GM23338 (cell line): Measurements from ENCODE around the gene STRBP. TPM values are rescaled to one million over a fixed set of nuclear protein-coding genes. Genes with fewer than 3 reads are reported as not detected.

Experiments used
- ATAC-seq: fragments of 200-7000 bp; cut with Tn5 transposase; 3 replicates; pipeline ENCODE4 v1.9.1; 2020
- DNase-seq: peaks from one replicate; pipeline ENCODE4 v3.0.0-alpha.2; 2015; ENCODE audit warnings: low spot score
- H2AFZ ChIP-seq: fragments of 200-600 bp; sonication (generic); 2 replicates; pipeline ENCODE4 v1.8.0; 2016; ENCODE audit warnings: antibody characterized with exemption, mild to moderate bottlenecking, moderate library complexity
- H3F3A ChIP-seq: fragments of 200-600 bp; sonication (generic); replicated peaks from 2 replicates; pipeline ENCODE4 v1.8.0; 2017; ENCODE audit warnings: antibody characterized with exemption, mixed run types, low read depth
- H3K27ac ChIP-seq: fragments of 200-600 bp; sonication (generic); 2 replicates; pipeline ENCODE4 v1.6.1; 2016; ENCODE audit warnings: low read depth
- H3K27me3 ChIP-seq: fragments of 200-600 bp; sonication (generic); 2 replicates; pipeline ENCODE4 v1.8.0; 2016; ENCODE audit warnings: mild to moderate bottlenecking, mixed run types, moderate library complexity; ENCODE audit not compliant: insufficient read depth
- H3K36me3 ChIP-seq: fragments of 200-600 bp; sonication (generic); 2 replicates; pipeline ENCODE4 v1.8.0; 2016; ENCODE audit warnings: mild to moderate bottlenecking; ENCODE audit not compliant: insufficient read depth
- H3K4me1 ChIP-seq: fragments of 200-600 bp; sonication (generic); 2 replicates; pipeline ENCODE4 v1.8.0; 2016; ENCODE audit warnings: mild to moderate bottlenecking, moderate library complexity; ENCODE audit not compliant: insufficient read depth
- H3K4me2 ChIP-seq: fragments of 200-600 bp; sonication (generic); 2 replicates; pipeline ENCODE4 v1.7.1; 2017; ENCODE audit warnings: mixed run types
- H3K4me3 ChIP-seq: fragments of 200-600 bp; sonication (generic); 2 replicates; pipeline ENCODE4 v1.6.1; 2016; ENCODE audit warnings: mixed run types
- H3K79me2 ChIP-seq: fragments of 200-600 bp; sonication (generic); replicated peaks from 2 replicates; pipeline ENCODE4 v1.8.0; 2017; ENCODE audit warnings: mild to moderate bottlenecking; ENCODE audit not compliant: insufficient read depth
- H3K9me2 ChIP-seq: fragments of 200-600 bp; sonication (generic); 2 replicates; pipeline ENCODE4 v1.8.0; 2017; ENCODE audit not compliant: insufficient read depth
- H4K20me1 ChIP-seq: fragments of 200-600 bp; sonication (generic); replicated peaks from 2 replicates; pipeline ENCODE4 v1.8.0; 2017; ENCODE audit warnings: mild to moderate bottlenecking; ENCODE audit not compliant: insufficient read depth
- H3K27ac Mint-ChIP-seq: 2 replicates; pipeline ENCODE4 v1.8.0; 2020; ENCODE audit warnings: inconsistent platforms, mild to moderate bottlenecking, moderate library complexity, mixed read lengths
- H3K27me3 Mint-ChIP-seq: 3 replicates; pipeline ENCODE4 v1.8.0; 2022; ENCODE audit warnings: low read depth, mild to moderate bottlenecking, moderate library complexity, mixed read lengths, inconsistent platforms; ENCODE audit not compliant: insufficient read depth, poor library complexity
- H3K36me3 Mint-ChIP-seq: 3 replicates; pipeline ENCODE4 v1.8.0; 2021; ENCODE audit warnings: low read depth, mild to moderate bottlenecking, inconsistent platforms, moderate library complexity, mixed read lengths
- H3K4me1 Mint-ChIP-seq: 3 replicates; pipeline ENCODE4 v1.8.0; 2020; ENCODE audit warnings: mild to moderate bottlenecking, inconsistent platforms, mixed read lengths
- H3K4me3 Mint-ChIP-seq: 3 replicates; pipeline ENCODE4 v1.8.0; 2021; ENCODE audit warnings: moderate library complexity, mild to moderate bottlenecking, inconsistent platforms, mixed read lengths
- H3K9me3 Mint-ChIP-seq: 3 replicates; pipeline ENCODE4 v1.8.0; 2020; ENCODE audit warnings: moderate library complexity, mild to moderate bottlenecking, inconsistent platforms, mixed read lengths
- CREB1 ChIP-seq: fragments of 250-450 bp; sonication (Bioruptor Pico); IDR thresholded peaks from 2 replicates; pipeline ENCODE4 v1.5.0; 2020; ENCODE audit warnings: low read depth, mild to moderate bottlenecking, moderate library complexity
- CTCF ChIP-seq, 2 experiments: fragments of 200-600 bp in 1 of 2; sonication (generic) in 1 of 2; conservative IDR thresholded peaks; 2 replicates each; pipeline versions ENCODE4 v1.5.1 to v1.6.1; 2016 to 2017; ENCODE audit warnings: antibody characterized with exemption in 2 of 2, low read depth in 2 of 2, mild to moderate bottlenecking in 2 of 2, moderate library complexity in 1 of 2
- EZH2 ChIP-seq: fragments of 200-600 bp; sonication (generic); IDR thresholded peaks from one replicate; pipeline ENCODE4 v1.8.0; 2017; ENCODE audit warnings: antibody characterized with exemption, mild to moderate bottlenecking, low read depth; ENCODE audit not compliant: unreplicated experiment
- EZH2phosphoT487 ChIP-seq: fragments of 200-600 bp; sonication (generic); IDR thresholded peaks from one replicate; pipeline ENCODE4 v1.8.1; 2018; ENCODE audit warnings: antibody characterized with exemption; ENCODE audit not compliant: unreplicated experiment
- JUNB ChIP-seq: IDR thresholded peaks from one replicate; pipeline ENCODE4 v1.6.1; 2016; ENCODE audit warnings: antibody characterized with exemption; ENCODE audit not compliant: unreplicated experiment
- NANOG ChIP-seq: IDR thresholded peaks from 2 replicates; pipeline ENCODE4 v1.6.1; 2016; ENCODE audit warnings: antibody characterized with exemption, borderline replicate concordance
- POLR2AphosphoS5 ChIP-seq: IDR thresholded peaks from 2 replicates; pipeline ENCODE4 v1.6.1; 2016; ENCODE audit warnings: antibody characterized with exemption, low read depth
- ZNF114 ChIP-seq: fragments of 250-450 bp; sonication (Bioruptor Pico); IDR thresholded peaks from 2 replicates; pipeline ENCODE4 v1.5.0; 2020; ENCODE audit warnings: mild to moderate bottlenecking, moderate library complexity
- ZNF331 ChIP-seq: fragments of 250-450 bp; sonication (Bioruptor Pico); IDR thresholded peaks from 2 replicates; pipeline ENCODE4 v1.5.0; 2020; ENCODE audit warnings: low read depth, mild to moderate bottlenecking, moderate library complexity
- ZNF462 ChIP-seq: fragments of 250-450 bp; sonication (Bioruptor Pico); IDR thresholded peaks from 2 replicates; pipeline ENCODE4 v1.5.0; 2020; ENCODE audit warnings: mild to moderate bottlenecking, moderate library complexity
- polyA plus RNA-seq: library from polyadenylated mRNA; unstranded; fragments of >200 nt; fragmentation: Nextera tagmentation; extraction: Ambion mirVana; gene quantifications from 2 replicates; pipeline ENCODE4 v1.2.1, GENCODE V29; 2016
- total RNA-seq: library from RNA; depleted of rRNA; stranded (reverse); fragments of >200 nt; shearing (Covaris generic); gene quantifications from 2 replicates; pipeline ENCODE4 v1.2.3, GENCODE V29; 2014

STRBP gene
- total and polyA plus RNA-seq, 2 experiments from 2014 or later: 80.5 to 116 TPM

- TF ChIP-seq ZNF462 (no peak), CTCF (conservative IDR thresholded peaks at IDR 0.05; ENCODE audit: low read depth in 2 of 2) (no peak)
Measured at GRCh38 chr9:123231421-123231820, 37.0 kb downstream of the STRBP start (continued).

GRCh38 chr9:123228967-123229366 lies 39.4 kb downstream of the STRBP start:
- no peak for TF ChIP-seq EZH2
- TF ChIP-seq NANOG: no peak
- no peak for TF ChIP-seq ZNF331 (CRISPR knock-in tag)
- TF ChIP-seq POLR2AphosphoS5: no peak
- TF ChIP-seq ZNF114: no peak
- no peak for TF ChIP-seq CTCF (conservative IDR thresholded peaks at IDR 0.05; ENCODE audit: low read depth in 2 of 2)
- no peak for TF ChIP-seq EZH2phosphoT487
- no peak for TF ChIP-seq CREB1 (CRISPR knock-in tag)
- TF ChIP-seq JUNB: no peak
- H3K4me3 ChIP-seq: no peak overlapping the region
- H3K27me3 ChIP-seq: no peaks in the 10 kb centered on the region
- H3K79me2 ChIP-seq: peaks cover 76% of the 10 kb centered on the region
- Mint-ChIP-seq H3K27ac (no peak overlapping the region), H3K36me3 (no peaks in the 10 kb centered on the region), H3K27me3 (no peaks in the 10 kb centered on the region), H3K4me3 (no peak overlapping the region), H3K9me3 (no peaks in the 10 kb centered on the region), H3K4me1 (peaks cover 36% of the 10 kb centered on the region)
- H3K9me2 ChIP-seq: no peaks in the 10 kb centered on the region
- H3F3A ChIP-seq: no peaks in the 10 kb centered on the region
- H2AFZ ChIP-seq: no peak overlapping the region
- H3K4me1 ChIP-seq: peaks cover 7% of the 10 kb centered on the region; the same call in 1 of the 2 replicates
- ATAC-seq (no peak), DNase-seq (no peak)
- H3K4me2 ChIP-seq: no peak overlapping the region
- H3K36me3 ChIP-seq: no peaks in the 10 kb centered on the region
- H4K20me1 ChIP-seq: peaks cover 9% of the 10 kb centered on the region; the same call in 1 of the 2 replicates
- H3K27ac ChIP-seq: no peak overlapping the region
